ENCODE measurements around the gene NPIPB13.
"Not testable (repeated sequence)": the region's sequence is repeated elsewhere in the genome, so short reads cannot be mapped to it uniquely, and the experiment has no call there.

Gene NPIPB13

GRCh38 chr16:30206252-30206651 is 42.0 kb downstream of the NPIPB13 start:
- not testable (repeated sequence) for H3K36me3 ChIP-seq (ENCODE audit: insufficient read depth, low read length); H3K4me3 ChIP-seq (ENCODE audit: low read length, poor library complexity, severe bottlenecking); H3K27me3 ChIP-seq (ENCODE audit: insufficient read depth, low read length, poor library complexity, severe bottlenecking); H3K79me2 ChIP-seq (ENCODE audit: insufficient read depth, low read length); H3K4me2 ChIP-seq (ENCODE audit: low read depth, low read length, poor library complexity, severe bottlenecking); H3K4me1 ChIP-seq (ENCODE audit: insufficient read depth, low read length, poor library complexity, severe bottlenecking); H3K9ac ChIP-seq (ENCODE audit: low read depth, low read length, poor library complexity, severe bottlenecking); H4K20me1 ChIP-seq (ENCODE audit: insufficient read depth, low read length, poor library complexity, severe bottlenecking); H3K9me3 ChIP-seq (ENCODE audit: insufficient read depth, low read depth, low read length); H3K9me2 ChIP-seq (replicated peaks; ENCODE audit: low read depth, low read length); H2AFZ ChIP-seq (ENCODE audit: low read length); H3F3A ChIP-seq (ENCODE audit: low read depth)

- not testable (repeated sequence) for H3K4me3 ChIP-seq (ENCODE audit: low read length, poor library complexity, severe bottlenecking); H3K9ac ChIP-seq (ENCODE audit: low read depth, low read length, poor library complexity, severe bottlenecking); H3K79me2 ChIP-seq (ENCODE audit: insufficient read depth, low read length); H3K36me3 ChIP-seq (ENCODE audit: insufficient read depth, low read length); H3K4me2 ChIP-seq (ENCODE audit: low read depth, low read length, poor library complexity, severe bottlenecking); H3K9me3 ChIP-seq (ENCODE audit: insufficient read depth, low read depth, low read length); H3K4me1 ChIP-seq (ENCODE audit: insufficient read depth, low read length, poor library complexity, severe bottlenecking); H3K9me2 ChIP-seq (replicated peaks; ENCODE audit: low read depth, low read length); H3F3A ChIP-seq (ENCODE audit: low read depth); H4K20me1 ChIP-seq (ENCODE audit: insufficient read depth, low read length, poor library complexity, severe bottlenecking); H3K27me3 ChIP-seq (ENCODE audit: insufficient read depth, low read length, poor library complexity, severe bottlenecking); H2AFZ ChIP-seq (ENCODE audit: low read length)
These were observed 42.6 kb downstream of the NPIPB13 start for GRCh38 chr16:30205541-30206236.

GRCh38 chr16:30199608-30200343 is 48.5 kb downstream of the NPIPB13 start:
- H3K9me3 ChIP-seq (ENCODE audit: insufficient read depth, low read depth, low read length); H3F3A ChIP-seq (ENCODE audit: low read depth); H3K9me2 ChIP-seq (replicated peaks; ENCODE audit: low read depth, low read length); H3K4me3 ChIP-seq (ENCODE audit: low read length, poor library complexity, severe bottlenecking); H3K9ac ChIP-seq (ENCODE audit: low read depth, low read length, poor library complexity, severe bottlenecking); H4K20me1 ChIP-seq (ENCODE audit: insufficient read depth, low read length, poor library complexity, severe bottlenecking); H3K4me1 ChIP-seq (ENCODE audit: insufficient read depth, low read length, poor library complexity, severe bottlenecking); H3K36me3 ChIP-seq (ENCODE audit: insufficient read depth, low read length); H3K79me2 ChIP-seq (ENCODE audit: insufficient read depth, low read length); H2AFZ ChIP-seq (ENCODE audit: low read length); H3K27me3 ChIP-seq (ENCODE audit: insufficient read depth, low read length, poor library complexity, severe bottlenecking); H3K4me2 ChIP-seq (ENCODE audit: low read depth, low read length, poor library complexity, severe bottlenecking): not testable (repeated sequence)

DNA sequence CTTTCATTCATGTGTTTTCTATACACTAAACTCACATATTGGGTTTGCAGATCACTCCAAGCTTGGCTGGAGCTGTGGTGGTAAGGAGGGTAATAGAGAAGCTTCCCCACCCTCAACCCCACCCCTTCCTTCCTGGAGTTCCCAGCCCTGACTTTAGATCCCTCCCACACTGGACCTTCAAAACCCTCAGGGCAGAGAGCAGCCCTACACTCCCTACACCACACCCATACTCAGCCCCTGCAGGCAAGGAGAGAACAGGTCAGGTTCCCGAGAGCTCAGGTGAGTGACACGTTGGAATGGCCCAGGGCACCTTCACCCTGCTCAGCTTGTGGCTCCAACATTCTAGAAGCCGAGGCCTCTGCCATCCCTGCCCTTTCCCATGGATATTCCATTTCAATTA is 49.2 kb downstream of the NPIPB13 start, which contains the start of gene SULT1A3:
Gene SULT1A3, plus strand, starts transcription at position 207 of the 400 bp plus-strand sequence. CDS start 1,474 bp downstream, outside the sequence.
- not testable (repeated sequence) for H3K79me2 ChIP-seq (ENCODE audit: insufficient read depth, low read length); H3K36me3 ChIP-seq (ENCODE audit: insufficient read depth, low read length); H2AFZ ChIP-seq (ENCODE audit: low read length); H3K27me3 ChIP-seq (ENCODE audit: insufficient read depth, low read length, poor library complexity, severe bottlenecking); H3K9me2 ChIP-seq (replicated peaks; ENCODE audit: low read depth, low read length); H3F3A ChIP-seq (ENCODE audit: low read depth); H3K9me3 ChIP-seq (ENCODE audit: insufficient read depth, low read depth, low read length); H3K4me1 ChIP-seq (ENCODE audit: insufficient read depth, low read length, poor library complexity, severe bottlenecking); H4K20me1 ChIP-seq (ENCODE audit: insufficient read depth, low read length, poor library complexity, severe bottlenecking); H3K4me2 ChIP-seq (ENCODE audit: low read depth, low read length, poor library complexity, severe bottlenecking); H3K4me3 ChIP-seq (ENCODE audit: low read length, poor library complexity, severe bottlenecking); H3K9ac ChIP-seq (ENCODE audit: low read depth, low read length, poor library complexity, severe bottlenecking)

All from Loucy (cell line).